ENCODE measurements around the gene NECAB2.
A peak's percentile ranks its signal among the peaks of the same experiment; 100 is the strongest.

The NECAB2 gene

DNA sequence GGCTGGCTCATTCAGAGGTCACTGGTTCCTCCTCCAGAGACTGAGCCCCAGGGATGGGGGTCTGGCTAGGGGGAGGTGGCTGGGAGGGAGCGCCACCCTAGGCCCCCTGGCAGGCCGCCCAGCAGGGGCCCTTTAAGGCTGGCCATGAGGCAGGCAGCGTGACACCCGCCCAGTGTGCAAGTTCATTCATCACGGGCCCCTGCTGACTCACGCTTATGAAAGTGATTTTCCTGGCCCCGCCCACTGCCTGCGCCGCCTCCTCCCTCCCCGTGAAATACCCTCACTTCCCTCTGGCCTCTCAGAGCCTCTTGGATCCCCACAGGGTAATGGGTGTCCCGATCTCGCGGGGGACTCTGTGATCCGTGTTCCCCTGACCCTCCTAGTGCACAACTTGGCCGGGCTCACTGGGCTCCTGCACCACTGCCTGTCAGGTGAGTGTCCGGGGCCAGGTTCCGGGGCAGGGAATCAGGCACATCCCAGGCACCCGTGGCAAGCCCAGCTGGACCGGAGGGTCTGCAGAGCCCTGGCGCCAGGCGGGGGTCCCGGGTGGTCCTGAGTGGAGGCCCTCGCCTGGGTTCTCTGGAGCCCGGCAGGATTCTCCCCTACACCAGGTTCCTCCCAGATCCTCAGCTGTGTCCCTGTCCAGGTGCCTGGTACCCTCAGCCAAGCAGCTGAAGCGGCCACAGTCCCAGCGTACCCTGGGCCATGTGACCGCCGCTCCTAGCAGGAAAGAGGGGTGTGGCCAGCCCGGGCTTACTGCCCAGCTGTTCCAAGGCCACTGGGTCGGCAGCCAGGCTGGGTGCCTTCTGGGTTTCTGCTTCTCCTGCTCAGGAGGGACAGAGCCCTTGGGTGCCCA lies 14.9 kb upstream of the NECAB2 start, which contains the start of gene OSGIN1:
Gene OSGIN1 (plus strand): TSS at position 301 of the 856 bp plus-strand sequence. CDS start 4,432 bp downstream, outside the sequence.
- peak; percentile 52 for DNase-seq

DNA sequence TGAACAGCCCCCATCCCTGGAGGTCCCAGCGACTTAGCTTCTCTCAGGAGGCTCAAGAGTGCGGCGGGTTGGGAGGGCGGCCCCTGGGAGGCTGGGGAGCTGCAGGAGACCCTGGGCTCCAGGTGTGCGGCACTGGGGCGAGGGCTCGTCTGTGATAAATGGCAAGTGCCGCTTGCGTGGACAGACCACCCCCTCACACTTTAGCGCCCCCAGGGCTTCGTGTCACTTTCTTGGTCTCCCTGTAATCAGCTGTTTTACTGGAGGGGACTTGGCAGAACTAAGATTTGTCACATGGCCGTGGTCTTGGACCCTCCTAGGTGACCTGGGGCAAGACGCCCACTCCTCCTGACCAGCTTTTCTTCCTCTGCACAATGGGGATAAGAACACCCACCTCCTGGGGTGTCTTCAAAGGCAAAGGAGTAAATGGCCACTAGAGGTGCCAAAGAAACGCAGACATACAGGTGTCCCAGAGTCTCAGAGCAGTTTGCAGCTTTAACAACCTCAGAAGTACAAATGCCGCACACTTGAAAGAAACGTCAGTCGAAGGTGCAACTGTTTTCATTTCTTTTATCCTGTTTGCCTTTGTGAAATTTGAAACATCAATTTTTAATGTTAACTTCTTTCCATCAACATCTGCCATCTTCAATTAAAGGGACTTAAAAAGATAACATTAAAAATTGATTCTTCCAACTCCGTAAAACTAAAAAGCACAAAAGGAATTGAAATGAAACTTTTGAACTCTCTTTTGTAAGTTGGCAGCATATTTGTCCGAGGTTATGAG lies 14.1 kb upstream of the NECAB2 start:
- DNase-seq: no peak

DNA sequence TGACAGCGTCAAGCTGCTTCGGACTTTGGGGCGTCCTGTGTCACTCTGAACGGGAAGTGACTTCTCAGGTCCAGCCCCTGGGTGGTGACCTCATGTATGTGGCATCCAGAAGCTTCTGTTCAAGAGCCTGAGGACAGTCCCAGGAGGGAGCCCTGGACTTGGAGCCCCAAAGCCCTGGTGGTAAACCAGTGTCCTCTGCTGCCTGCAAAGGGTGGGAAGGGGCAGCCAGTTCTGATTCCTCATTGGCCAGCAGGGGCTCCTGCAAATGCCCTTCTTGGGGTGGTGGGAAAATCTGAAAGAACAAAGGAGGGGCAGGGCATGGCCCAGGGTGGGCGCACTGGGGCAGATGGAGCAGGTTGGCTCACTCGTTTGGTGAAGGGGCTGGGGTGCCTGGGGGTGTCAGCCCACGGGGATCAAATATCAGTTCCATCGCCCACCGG lies 13.4 kb upstream of the NECAB2 start:
- no peak for DNase-seq

DNA sequence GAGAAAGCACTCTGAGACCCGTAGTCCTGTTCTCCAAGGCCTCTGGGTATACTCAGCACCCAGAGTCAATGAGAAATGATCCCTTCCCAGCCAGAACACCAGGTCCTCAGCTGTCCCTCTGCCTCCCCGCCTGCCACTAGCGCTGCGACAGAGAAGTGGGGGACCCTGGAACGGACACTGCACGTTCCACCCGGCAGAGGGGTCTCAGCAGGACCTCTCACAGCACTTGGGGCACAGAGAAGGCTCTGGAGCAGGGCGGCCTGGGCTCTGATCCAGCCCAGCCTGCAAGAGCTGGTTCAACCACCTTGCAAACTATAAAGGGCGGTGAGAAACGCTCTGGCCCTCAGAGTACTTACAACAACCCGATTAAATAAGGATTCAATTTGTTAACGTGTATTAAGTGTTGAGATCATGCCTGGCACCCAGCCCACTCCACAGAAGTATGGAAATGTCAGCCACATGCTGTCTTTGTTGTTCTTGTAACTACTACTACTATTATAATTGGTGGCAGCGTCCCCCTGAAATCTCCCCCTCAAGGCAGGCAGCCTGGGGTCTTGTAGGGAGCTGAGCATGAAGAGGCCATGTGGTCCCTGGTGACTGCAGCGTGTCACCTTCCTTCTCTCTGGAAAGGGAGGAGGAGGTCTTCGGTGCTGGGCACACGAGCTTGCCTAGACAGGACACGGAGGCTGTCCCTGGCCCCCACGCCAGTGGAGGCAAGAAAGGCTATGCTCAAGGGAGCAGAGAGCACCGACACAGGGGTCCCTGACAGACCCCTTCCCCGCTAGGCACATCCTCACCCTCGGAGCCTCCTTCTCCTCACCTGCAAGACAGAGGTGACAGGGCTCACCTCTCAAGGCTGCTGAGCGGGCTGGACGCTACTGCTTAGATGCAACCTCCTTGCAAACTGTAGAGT lies 12.6 kb upstream of the NECAB2 start:
- DNase-seq: no peak

DNA sequence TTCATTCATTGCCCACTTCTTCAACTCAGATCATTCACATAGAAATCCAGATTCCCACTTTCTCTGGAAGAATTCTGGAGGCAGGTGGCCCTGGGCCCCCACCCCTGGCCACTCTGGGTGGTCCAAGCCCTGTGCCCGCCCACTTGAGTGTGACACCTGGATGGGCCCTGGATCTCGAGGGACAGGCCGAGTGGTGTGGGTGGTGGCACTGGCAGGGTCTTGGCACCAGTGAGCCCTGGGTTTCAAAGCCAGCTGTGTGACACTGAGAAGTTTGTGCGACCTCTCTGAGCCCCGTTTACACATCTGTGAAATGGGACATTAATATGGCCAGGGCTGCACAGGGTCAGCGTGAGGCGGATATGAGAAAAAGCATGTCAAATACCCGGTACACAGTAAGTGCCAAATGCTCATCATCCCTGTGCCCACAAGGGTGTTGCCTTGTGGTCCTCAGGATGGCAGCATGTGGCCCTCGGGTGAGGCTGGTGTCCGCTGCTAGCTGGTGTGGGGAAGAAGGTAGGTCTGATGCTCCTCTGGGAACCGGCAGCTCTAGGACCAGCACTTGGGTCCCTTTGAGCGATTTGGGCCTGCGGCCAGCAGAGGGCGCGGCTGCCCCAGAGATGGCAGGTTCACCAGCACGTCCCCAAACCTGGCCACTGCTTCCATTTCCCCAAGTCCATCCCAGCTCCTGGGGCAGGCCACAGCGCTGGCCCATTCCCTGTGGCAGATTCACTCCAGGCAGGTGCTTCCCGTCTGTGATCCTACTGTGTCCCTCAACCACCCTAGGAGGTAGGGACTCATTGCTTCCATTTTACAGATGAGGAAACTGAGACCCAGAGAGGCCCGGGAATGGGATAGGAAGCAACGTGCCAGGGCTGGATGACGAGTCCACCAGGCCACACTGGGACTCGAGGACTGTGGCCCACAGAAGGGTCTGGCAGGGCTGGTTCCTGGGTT lies 11.4 kb upstream of the NECAB2 start:
- peak; percentile 73 for DNase-seq

DNA sequence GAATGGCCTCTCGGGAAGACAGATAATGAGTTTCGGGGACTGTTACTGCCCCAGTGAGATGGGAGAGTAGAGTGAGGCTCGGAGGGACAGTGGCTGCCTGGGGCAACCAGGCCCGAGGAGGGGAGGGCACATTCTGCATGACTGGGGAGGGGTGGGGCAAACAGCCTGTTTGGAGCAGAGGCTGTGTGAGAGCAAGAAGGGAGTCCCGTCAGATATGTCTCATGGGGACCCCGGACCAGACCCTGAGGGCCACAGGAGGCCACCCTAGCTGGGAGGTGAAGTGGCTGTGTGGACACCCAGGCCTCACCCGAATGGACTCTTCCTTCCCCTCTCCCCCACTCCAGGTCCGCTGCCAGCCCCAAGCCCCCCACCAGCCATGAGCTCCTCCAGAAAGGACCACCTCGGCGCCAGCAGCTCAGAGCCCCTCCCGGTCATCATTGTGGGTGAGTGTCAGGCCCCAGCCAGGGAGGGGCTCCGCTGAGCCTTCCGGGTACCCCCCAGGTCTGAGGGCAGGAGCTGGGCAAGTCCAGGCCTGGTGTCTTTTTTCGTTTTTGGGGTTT lies 10.7 kb upstream of the NECAB2 start:
- DNase-seq: no peak

DNA sequence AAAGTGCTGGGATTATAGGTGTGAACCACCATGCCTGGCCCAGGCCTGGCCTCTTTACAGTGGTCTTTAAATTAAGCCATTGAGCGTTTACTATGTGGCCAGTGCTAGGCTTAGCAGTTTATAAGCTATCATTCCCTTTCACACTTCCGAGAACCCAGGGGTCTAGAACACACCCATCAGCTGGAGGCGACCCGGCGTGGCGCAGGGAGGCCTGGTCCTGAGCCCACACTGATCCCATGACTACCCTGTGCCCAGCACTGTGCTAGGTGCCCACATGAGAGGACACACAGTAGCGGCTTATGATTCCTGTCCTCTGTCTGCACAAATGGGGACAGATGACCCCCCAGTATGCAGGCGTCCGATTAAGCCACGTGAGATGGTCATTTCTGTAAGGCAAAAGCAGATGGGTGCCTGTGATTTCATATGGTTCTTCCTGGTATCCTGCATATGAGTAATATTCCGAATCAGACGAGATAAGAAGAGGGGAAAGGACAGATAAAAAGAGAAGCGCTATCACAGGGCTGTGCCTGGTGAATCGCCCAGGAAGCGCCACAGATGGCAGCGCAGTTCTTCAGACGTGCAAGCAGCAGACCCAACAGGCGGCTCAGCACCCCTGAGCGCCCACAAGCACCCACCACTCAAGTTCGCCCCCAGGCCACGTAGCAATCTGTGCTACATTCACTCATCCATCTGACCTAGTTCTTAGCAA lies 9.8 kb upstream of the NECAB2 start:
- no peak for DNase-seq

DNA sequence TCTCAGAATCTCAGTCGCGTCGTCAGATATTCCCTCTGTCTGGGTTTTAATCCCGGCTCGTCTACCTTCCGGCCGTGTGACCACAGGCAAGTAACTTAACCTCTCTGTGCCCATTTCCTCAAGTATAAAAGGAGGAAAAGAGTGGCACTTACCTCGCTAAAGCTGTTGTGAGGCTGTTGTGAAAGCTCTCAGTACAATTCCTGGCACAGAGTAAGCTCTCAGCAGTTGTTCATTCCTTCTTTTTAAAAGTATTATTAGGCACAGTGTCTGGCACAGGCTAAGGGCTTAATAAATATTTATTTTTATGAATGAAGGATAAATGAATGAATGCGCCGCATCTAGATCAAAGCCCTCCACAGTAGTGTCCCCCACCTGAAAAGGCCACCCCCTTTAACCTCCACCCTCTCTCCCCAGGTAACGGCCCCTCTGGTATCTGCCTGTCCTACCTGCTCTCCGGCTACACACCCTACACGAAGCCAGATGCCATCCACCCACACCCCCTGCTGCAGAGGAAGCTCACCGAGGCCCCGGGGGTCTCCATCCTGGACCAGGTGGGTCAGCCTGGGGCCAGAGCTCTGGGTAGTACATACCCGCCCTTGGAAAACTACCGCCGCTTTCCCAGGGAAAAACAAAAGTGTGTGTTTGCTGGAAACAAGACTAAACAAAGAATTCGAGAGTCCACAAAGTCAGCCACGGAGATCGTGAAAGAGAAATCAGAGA lies 9.0 kb upstream of the NECAB2 start:
- DNase-seq: no peak

DNA sequence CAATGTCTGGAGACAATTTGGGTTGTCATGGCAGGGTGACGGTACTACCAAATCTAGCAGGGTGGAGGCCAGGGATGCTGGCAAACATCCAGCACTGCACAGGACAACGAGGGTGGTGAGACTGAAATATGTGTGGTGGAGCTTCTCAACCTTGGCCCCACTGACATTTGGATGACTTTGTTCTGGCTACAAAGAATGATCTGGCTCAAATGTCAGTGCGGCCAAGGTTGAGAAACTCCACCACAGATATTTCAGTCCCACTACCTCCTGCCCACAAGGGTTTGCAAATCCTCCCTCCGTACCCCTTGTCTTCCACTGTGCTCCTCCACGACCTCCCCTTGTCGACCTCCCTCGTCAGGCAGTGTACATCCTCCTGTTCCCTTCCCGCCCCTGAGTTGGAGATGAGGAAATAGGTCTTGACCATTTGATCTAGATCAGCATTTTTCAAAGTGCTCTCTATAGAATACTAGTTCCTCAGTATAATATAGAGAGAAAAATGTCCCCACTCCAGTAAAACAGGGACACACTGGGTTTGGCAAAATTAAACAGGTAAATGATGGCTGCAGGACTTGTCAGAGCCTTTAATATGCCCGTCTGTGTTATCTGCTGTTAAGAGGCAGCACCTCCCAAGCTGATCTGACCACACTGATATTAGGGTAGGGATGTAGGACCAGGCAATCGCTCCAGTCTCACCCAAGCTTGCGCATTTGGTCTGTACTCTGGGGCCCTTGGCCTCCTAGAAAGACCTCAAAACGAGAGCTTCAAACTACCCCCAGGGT lies 8.2 kb upstream of the NECAB2 start:
- DNase-seq: no peak

DNA sequence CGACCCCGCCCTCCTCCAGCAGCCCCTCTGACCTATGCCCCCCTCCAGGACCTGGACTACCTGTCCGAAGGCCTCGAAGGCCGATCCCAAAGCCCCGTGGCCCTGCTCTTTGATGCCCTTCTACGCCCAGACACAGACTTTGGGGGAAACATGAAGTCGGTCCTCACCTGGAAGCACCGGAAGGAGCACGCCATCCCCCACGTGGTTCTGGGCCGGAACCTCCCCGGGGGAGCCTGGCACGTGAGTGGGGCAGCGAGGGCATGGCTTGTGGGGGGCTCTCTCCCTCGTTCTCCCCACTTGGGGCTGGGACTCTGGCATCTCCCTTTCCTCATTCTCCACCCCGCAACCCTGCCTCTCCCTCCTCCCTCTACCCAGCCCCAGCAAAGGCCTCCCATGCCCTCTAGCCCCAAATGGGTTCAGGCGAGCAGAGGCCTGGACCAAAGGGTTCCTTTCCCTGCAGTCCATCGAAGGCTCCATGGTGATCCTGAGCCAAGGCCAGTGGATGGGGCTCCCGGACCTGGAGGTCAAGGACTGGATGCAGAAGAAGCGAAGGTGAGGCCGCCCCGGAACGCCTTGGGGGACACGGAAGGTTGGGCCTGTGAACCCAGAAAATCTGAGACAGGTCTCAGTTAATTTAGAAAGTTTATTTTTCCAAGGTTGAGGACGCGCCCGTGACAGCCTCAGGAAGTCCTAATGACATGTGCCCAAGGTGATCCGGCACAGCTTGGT lies 7.4 kb upstream of the NECAB2 start:
- no peak for DNase-seq

DNA sequence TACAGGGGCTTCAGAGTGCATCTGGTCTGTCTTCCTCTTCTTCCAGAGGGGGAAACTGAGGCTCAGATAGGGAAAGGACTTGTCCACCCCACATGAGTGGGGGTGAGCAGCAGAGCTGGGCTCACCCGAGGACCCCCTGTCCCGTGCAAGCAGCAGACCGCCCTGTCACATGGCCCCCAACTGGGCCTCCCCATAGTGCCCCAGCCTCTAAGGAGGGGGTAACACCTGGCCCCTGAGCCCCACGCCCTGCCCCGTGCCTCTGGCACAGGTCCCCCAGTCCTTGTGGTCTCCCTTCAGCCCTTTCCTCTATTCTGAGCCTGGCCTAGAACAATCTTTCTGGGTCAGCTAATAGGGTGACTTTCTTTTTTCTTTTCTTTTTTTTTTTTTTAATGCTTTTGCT lies 6.5 kb upstream of the NECAB2 start:
- no peak for DNase-seq

DNA sequence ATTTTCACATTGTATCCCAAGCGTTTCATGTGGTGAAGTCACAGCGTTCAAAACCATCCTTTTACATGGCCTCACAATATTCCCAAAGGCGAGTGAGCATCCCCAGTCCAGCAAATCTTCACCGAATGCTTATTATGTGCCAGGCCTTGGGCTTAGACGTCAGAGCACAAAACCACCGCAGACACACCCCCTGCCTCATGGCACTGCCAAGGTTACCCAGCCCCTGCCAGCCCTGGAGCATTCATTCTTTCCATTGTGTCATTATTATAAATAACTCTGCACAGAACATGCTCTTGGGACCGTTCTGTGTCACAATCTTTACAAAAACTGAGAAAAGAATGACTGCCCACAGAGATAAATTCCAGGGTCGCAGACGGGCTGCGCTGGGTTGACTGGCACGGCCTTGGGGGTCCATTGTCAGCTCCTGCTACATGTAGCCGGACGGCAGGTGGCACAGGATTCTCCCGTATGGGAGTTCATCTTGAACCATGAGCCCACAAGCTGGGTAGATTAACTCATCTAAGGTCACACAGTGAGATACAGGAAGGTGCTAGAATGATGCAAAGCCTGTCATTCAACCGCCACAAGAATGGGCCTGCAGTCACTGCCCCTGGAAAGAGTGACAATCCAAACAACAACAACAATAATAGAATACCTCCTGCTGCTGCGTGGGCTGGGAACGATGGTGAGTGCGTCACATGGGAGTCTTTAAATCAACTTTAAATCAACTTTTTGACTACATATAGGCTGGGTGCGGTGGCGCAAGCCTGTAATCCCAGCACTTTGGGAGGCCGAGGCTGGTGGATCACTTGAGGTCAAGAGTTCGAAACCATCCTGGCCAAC lies 4.5 kb upstream of the NECAB2 start:
- DNase-seq: no peak

DNA sequence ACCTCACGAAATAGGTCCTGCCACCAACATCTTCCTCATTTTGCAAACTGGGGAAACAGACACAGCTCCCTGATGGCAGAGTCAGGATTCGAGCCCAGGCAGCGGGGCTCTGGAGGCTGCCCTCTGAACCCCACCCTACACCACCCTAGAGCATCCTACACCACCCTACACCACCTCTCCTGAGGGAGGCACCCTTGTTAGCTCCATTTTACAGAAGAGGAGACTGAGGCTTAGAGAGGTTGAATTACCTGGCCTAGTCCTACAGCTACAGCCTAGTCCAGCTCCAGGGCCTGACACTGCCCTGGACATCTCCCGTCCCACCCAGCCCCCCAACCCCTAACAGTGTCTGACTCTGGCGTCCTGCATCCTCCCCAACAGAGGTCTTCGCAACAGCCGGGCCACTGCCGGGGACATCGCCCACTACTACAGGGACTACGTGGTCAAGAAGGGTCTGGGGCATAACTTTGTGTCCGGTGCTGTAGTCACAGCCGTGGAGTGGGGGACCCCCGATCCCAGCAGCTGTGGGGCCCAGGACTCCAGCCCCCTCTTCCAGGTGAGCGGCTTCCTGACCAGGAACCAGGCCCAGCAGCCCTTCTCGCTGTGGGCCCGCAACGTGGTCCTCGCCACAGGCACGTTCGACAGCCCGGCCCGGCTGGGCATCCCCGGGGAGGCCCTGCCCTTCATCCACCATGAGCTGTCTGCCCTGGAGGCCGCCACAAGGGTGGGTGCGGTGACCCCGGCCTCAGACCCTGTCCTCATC lies 3.2 kb upstream of the NECAB2 start:
- no peak for DNase-seq

DNA sequence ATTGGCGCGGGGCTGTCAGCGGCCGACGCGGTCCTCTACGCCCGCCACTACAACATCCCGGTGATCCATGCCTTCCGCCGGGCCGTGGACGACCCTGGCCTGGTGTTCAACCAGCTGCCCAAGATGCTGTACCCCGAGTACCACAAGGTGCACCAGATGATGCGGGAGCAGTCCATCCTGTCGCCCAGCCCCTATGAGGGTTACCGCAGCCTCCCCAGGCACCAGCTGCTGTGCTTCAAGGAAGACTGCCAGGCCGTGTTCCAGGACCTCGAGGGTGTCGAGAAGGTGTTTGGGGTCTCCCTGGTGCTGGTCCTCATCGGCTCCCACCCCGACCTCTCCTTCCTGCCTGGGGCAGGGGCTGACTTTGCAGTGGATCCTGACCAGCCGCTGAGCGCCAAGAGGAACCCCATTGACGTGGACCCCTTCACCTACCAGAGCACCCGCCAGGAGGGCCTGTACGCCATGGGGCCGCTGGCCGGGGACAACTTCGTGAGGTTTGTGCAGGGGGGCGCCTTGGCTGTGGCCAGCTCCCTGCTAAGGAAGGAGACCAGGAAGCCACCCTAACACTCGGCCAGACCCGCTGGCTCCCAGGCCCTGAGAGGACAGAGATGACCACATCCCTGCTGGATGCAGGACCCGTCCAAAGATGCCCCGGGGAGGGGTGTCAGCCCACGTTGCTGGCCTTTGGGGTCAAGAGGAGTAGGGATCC lies 2.4 kb upstream of the NECAB2 start:
- DNase-seq: no peak

DNA sequence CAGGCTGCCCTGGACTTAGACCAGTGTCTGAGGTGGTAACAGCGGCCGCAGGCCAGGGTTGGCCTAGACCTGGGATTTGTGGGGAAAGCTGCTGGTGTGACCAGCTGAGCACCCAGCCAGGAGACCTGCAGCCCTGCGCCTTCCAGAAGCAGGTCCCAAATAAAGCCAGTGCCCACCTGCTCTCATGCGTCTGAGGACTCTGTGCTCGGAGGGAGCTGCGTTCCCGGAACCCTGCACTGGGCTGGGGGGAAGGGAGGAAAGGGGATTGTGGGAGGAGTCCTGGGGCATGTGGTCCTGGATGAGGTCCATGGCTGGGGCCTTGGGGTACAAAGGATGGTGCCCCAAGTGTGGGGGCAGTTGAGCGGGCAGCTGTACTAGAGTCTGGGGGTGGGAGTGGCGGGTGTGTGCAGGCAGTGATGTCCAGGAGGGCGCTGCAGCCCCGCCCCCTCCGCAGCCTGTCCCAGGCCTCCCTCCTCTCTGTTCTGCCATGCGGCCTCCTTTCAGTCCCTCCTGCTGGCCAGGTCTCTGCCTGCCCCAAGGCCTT lies 1.8 kb upstream of the NECAB2 start:
- no peak for DNase-seq

DNA sequence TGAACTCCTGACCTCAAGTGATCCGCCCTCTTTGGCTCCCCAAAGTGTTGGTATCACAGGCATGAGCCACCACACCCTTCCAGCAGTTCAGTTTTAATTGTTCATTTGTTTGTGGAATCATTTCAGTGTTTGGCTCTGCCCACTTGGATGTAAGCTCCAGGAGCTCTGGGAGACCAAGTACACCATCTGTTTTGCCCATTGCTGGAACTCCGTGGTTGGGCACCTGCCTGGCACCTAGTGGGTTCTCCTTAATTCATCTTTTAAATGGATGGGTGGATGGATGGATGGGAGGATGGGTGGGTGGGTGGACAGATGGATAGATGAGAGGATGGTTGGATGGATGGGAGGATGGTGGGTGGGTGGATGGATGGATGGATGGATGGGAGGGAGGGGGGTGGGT lies 953 bp upstream of the NECAB2 start:
- no peak for DNase-seq

All from CD4-positive, alpha-beta T cell treated with Interleukin-17A for 4 hours (primary cell).